AG20443 (cell line): ENCODE results near the gene PXMP4.
A peak's percentile ranks its signal among the peaks of the same experiment; 100 is the strongest.

Experiments
- DNase-seq: peaks from one replicate; pipeline ENCODE4 v3.0.0; 2012; ENCODE audit warnings: low spot score, mixed read lengths

PXMP4 gene

DNA sequence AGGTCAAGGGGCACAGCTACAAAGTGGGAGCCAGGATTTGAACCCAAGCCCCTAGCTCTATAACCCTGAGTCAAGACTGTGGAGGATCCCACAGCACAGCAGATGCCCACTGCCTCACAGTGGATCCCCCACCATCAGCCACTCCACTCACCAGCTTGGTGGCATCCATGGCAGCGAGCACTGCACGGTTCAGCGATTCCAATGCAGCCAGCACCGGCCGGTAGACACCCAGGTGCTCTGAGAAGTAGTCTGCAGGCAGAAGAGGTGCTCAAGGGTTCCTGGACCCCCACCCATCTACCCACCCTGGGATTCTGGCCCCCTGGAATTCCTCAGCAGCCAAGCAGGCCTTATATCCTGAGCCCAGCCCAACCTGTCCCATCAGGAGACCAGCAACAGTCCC lies 50.9 kb downstream of the PXMP4 start:
- no peak for DNase-seq

DNA sequence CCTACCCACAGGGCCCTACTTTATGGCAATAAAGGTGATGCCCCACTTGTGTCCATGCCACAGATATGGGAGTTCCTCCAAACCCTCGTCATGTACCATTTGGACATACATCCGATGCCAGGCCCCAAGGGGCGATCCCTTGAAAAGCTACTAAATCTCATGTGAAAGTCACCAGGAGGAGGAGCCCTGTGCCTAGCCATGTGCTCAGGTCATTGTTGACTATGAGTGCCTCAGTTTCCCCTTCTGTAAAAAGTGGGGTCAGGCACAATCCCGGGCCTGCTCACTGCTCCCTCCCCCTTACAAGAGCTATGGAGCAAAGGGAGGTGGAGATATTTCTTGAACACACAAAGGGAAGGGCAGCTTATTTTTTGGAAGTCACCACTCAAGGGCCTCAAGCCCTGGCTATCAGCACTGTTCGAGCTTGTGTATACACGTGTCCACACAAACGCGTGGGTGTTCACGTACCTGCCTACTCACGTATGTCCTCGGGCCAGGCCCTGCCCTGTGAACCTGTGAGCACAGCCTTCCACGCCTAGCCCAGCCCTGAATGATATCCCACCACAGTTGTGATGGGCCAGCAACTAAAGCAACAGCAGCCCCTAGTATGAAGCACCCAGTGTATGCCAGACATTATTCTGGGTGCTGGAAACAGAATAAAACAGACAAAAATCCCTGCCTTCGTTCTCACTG lies 51.5 kb downstream of the PXMP4 start:
- no peak for DNase-seq

DNA sequence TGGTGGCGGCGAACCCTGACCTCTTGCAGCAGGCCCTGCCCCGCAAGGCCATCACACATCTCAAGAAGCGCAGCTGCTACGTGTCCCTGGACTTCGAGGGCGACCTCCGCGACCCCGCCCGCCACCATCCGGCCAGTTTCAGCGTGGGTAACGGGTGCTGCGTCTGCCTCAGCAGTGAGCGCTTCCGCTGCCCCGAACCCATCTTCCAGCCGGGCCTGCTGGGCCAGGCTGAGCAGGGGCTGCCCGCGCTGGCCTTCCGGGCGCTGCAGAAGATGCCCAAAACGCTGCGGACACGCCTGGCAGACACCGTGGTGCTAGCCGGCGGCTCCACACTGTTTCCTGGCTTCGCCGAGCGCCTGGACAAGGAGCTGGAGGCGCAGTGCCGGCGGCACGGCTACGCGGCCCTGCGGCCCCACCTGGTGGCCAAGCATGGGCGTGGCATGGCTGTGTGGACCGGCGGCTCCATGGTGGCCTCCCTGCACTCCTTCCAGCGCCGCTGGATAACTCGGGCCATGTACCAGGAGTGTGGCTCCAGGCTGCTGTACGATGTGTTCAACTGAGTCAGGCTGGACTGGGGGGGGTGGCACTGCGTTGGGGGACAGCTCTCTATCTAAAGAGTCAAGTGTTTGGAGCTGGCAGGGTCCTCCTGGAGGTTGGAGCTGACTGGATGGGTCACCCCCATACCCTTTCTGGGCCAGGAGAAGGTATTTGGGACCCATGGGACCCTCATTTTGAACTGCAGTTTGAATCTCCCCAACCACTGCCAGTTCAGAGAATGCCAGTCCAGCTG lies 52.2 kb downstream of the PXMP4 start:
- peak; percentile 90 for DNase-seq

DNA sequence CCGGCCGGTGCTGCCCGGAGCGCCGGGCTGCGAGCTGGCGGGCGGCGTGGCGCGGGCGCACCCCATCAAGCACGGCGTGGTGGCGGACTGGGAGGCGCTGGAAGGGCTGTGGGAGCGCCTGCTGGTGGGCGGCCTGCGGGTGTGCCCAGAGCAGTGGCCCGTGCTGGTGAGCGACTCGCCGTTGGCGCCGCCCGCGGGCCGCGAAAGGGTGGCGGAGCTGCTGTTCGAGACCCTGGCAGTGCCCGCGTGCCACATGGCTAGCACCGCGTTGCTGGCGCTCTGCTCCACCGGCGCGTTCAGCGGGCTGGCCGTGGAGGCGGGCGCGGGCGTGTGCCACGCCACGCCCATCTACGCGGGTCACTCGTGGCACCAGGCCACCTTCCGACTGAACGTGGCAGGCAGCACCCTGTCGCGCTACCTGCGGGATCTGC lies 52.9 kb downstream of the PXMP4 start:
- peak; percentile 39 for DNase-seq

DNA sequence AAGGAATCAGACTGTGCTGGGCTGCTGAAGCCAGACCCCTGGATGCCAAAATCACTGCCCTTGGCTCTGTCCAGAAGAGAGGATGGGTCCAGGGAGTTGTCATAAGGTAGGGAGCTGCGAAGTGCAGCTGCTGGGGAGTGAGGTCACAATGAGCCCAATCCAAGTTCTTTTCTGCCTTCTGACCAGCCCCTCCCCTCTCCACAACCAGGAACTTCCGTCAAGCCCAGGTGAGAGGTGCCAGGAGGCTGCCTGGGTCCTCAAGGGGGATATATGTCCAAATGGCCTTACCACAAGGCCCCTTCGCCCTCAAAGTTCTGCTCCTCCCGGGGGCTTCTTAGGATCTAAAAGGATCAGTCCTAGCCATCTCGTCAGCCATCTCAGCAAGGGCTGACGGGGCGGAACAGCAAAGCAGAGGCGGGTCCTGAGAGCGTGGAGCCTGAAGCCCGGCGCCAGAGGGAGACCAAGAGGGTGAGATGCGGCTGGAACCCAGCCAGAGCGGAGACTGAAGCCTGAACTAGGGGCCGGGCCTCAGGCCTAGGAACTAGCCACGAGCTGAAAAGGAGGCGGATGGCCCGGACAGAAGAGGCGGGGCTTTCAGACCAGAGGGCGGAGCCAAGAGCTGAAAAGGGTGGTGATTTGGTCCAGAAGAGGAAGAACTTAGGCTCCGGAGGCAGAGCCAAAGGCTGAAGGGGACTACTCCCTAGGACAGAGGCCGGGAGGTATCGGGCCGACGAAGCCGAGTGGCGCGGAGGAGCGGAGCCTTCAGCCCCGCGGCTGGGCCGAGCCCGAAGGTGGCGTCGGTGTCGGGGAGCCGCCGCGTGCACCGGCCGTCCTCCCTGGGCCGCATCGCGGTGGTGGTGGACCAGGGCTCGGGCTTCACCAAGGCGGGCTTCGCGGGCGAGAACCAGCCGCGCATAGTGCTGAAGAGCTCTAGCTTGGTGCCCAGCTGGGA lies 53.5 kb downstream of the PXMP4 start, which contains the start of gene ACTL10:
TSS of gene ACTL10 (plus strand) at position 651 of the 952 bp plus-strand sequence. CDS start 555 bp downstream, outside the sequence.
- peak; percentile 96 for DNase-seq

DNA sequence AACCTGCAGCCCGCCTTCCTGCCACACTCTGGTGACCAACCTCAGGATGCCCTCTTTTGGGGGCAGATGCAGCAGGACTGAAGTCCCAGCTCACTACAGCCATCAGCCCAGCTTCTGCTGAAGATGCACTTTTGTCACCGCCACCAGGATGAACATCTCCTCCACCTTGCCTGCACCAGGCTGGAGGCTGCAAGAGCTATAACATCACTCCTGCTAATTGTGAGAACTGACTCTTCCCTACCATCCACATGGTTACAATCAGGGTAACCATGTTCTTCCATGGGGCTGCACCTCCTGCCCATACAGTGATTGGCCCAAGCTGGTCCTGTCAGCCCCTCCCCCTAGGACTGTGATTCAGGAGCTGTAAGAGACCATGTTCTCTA lies 55.4 kb downstream of the PXMP4 start:
- DNase-seq = no peak

DNA sequence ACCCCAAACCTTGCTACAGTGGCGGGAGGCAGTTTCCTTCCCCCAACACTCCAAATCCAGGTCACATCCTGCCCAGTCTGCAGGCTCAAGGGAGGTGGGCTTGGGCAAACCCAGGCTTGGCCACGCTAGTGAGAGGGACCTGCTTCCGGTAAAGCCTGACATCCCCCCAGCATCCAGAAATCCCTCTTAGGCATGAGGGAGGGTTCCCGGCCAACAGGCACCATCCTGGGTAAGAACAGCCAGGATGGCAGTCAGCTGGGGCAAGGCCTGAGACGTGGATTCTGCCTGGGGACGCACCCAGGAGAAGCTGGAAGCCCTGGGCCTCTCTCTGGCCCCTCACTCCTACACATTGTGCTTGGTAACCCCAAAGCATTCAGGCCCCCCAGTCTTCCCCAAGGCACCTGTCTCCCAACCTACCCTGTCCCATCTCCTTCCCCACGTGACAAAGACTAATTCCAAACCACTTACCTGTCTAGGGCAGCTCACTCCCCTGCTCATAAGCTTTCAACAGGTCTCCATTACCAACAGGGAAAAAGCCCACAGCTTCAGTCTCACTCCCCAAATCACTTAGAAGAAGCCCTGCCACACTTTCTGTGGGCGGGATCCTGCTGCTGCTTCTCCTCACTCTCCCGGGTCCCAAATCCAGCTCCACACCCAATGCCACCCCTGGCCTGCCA lies 55.9 kb downstream of the PXMP4 start:
- DNase-seq = no peak

DNA sequence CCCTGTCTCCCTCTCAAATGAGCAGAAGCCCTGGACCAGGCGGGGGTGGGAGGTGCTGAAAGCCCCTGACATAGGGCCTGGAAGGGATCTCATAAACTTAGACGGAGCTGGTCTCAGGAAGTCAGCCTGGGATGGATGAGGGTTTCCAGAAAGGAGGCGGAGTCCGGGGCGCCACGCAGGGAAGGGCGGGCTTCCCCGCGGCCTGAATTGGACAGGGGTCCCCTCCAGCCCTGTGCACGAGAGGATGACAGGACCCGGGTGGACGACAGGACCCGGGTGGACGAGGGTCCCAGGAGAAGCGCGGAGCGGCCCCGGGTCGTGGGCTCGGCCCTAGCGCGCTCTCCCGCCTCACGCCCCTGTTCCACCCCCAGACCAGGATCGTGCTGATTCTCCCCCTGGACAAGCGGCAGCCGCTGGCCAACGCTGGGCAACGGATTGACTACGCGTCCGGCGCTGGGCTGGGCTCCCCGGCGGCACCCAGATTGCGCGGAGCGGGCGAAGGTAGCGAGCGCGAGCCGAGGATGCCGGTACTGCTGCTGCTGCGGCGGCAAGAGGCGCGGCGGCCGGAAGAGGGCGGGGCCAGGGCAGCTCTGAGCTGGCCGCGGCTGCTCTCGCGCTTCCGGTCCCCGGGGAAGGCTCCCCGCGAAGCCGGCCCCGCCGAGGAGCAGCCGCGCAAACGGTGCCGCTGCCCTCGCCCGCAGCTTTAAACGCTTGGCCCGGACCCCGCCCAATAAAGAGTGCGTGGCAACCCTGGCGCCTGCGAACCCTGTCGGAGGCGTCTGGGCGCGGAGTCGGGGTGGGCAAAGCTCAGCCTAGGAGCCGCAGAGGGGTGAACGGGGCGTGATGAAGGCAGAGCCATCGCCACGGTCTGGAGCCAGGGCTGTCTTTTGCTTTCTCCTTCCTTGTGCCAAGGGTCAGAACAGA lies 56.7 kb downstream of the PXMP4 start:
- DNase-seq = peak; percentile 93

DNA sequence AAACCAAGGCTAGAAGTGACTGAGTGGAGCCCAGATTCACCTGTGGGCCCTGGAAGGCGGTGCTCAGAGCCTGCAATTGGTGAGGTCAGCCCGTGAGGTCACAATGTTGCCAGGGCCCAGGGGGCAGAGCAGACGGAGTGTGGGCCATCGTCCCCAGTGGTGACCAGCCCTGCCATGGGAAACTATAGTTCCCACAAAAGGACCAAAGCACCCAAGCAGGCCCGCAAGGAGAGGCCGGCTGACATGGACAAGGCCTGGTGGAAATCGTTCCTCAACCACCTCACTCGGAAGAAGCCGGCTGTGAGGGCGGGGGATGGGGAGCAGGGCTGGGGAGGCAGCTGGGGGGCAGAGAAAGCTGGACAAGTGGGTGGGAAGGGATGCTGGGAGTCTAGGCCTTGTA lies 57.9 kb downstream of the PXMP4 start, which contains the start of gene C20orf144:
TSS of gene C20orf144 (plus strand) at position 156 of the 400 bp plus-strand sequence. CDS start at position 175, 19 bp downstream.
- no peak for DNase-seq

DNA sequence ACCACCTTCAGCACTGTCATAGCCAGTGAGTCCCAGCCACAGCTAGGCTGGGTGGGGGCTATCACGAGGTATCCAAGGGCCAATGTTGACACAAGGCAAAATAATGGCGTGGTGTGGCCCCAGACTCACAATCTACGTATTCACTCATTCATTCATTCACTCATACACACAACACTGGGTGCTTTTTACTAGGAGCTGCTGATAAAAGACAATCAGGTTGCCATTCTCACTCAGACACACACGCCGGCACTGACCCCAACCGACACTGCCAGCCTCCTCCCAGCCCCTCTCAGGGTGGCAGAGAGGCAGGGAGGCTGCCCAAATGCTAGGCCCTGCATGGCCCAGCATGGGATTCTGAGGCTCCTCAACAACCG lies 59.4 kb downstream of the PXMP4 start:
- DNase-seq = no peak

DNA sequence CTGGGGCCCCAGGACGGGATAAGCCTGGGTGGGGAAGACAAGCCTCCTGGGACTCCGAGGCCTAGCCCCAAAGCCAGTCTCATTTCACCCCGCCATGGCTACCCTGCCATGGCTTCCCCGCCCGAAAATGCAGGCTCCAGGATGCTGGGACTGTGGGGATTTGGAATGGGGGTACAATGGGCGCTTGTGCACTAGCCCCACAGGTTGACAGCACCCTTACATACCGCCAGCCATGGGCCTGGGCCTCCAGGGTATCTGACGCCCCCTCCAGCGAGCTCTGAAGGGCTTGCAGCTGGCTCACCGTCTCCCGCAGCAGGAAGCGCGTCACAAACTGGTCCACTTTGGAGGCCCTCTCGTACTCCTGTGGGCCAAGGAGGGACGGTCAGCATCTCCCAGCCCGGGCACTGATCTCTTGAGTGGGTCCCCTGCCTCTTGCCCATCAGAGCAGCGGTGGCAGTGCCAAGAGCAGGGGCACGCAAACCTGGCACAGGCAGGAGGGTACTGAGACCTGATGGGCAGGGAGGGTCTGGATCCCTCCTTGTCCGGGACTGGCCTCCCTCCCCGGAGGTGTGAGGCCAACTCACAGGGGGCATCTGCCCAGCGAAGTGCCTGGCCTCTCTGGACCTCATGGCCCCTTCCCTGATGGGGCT lies 60.0 kb downstream of the PXMP4 start:
- no peak for DNase-seq

DNA sequence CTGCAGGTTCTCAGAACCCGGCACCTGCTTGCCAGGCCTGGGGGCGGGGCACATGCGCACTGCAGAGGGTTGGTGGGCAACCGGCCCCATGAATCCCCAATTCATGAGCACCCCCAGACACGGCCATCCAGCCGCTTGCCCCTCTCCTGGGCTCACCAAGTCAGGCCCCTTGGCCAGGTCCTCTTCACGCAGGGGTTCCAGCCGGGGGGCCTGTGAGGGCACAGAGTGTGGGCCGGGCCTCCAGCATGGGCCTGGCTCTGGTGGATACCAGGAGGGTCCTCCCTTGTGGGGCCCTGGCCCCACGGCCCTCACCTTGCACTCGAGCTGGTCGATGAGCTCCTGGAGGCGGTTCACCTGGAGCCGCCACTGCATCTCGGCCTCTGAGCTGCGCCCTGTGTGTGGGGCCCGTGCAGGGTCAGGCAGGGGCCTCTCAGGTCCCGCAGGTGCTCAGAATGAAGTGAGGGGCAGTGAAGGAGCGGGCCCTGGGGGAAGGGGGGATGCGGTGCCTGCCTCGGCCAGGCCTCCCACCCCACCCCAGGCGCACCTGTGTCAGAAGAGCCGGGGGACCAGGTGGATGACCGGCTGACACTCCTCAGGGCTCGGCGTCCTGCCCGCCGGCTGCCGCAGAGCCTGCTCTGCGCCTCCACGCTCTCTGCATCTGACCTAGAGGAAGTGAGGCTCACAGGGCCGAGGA lies 60.6 kb downstream of the PXMP4 start:
- DNase-seq = no peak

DNA sequence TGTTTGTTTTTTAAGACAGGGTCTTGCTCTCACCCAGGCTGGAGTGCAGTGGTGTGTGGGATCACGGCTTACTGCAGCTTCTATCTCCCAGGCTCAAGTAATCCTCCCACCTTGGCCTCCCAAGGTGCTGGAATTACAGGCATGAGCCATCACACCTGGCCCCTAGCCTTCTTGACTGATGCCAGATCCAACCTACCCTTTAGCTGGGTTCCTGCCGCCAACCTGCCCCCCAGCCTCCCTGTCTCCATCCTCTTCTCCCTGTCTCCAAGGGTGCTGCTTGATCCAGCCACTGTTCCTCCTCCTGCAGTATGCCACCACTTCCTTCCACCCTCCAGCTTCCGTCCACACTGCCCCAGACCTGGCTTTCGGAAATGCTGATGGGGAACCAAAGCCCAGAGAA lies 61.2 kb downstream of the PXMP4 start:
- no peak for DNase-seq

DNA sequence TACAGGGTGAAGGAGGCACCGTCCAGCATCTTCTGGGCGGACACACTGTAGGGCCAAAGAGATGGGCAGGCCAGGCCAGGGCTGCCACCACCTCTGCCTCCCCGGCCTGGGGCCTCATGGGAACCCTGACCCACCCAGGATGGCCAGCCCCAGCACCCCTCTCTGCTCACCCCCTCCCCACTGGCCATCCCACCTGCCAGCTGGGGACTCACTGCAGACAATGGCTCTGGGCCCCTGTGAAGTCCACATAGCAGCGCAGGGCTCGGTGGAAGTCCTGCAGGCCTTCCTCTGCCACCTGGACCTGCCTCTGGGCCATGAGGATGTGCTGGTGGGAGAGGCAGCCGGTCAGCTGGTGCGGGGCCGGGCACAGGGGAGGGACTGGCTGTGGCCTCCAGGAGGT lies 61.6 kb downstream of the PXMP4 start:
- DNase-seq = no peak

DNA sequence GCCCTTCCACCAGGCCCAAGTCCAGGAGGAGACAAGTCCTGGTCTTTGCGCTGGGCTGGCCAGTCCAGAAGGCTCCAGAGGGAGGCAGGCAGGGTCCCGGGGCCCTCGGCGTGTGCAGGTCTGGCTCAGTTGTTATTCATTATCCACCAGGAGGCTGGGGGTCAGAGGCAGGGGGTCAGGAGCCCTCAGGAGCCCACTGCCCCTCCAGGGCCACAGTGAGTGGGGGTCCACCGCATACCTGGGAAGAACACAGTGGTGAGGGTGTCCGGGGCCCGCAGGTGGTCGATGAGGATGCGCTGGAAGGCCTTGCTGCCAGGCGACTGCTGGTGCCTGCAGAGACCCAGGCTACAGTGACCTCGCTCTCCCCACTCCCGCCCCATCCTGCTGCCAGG lies 62.4 kb downstream of the PXMP4 start:
- DNase-seq = no peak

DNA sequence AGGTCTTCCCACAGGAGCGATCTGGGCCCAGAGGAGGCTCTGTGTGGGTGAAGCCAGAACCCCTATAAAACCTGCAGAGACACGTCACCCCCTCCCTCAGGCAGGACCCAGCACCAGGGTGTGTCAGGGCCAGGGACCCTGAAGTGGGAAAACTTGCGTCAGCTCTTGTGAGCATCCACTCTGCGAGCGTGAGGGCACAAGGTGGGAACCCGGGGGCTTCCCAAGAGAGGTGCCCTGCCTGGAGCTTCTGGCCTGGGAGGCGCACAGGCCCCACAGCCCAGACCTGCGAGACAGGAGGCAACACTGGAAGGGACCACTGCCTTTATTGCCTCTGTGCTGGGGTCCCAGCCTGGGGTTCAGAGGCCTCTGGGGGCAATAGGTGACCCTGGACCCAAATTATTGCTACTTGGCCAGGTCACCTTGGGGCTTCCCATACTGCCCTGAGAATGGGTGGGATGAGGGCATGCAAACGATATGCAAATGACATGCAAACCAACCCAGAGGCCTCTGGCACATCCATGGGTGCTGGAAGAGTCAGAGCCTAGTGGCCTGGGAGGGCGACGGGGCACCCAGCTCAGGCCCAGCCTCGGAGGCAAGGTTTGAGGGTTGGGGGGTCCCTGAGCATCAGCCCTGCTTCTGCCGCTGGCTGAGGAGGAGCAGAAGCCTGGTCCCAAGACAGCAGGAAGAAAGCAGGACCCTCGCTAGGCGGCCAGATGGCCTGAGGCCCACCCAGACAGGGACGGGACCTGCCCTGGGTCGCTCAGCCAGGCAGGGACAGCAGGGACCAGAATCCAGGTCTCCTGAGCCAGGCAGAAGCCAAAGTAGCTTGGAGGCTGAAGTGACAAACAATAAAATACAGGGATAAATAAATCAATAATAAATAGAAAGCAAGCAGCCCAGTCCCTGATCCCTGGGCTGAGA lies 63.1 kb downstream of the PXMP4 start:
- DNase-seq = no peak

DNA sequence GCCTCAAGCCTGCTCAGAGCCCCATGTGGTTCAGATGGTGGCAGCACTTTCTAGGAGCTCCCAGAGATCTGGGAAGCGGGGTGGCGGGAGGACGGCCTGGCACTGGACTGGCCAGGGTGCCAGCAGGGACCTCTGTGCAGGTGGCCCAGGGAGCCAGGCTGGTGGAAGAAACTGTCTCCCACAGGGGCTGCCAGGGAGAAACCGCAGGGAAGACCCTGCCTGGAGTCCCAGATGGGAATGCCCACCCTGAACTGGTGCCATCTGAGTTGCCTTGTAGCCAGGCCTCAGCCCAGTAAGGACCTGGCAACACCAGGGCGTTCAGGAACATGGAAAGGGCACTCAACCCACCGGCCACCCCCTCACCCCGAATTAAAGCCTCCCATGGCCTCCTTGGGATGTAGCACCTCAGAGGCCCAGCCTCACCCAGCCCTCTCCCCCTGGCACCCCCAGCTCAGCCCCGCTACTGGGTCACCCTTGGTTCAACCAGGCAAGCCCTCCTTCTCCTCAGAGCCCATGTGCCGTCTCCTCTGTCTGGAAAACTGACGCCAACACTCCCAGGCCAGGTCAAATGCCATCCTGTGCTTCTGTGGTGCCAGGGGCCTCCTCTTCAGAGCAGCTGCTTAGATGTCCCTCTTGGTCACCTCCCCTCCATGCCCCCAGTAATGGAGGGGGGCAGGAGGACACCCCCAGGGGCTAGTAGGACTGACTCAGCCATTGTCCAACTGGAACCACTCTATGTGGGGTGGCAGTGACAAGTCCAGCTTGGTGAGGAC lies 63.9 kb downstream of the PXMP4 start:
- no peak for DNase-seq

DNA sequence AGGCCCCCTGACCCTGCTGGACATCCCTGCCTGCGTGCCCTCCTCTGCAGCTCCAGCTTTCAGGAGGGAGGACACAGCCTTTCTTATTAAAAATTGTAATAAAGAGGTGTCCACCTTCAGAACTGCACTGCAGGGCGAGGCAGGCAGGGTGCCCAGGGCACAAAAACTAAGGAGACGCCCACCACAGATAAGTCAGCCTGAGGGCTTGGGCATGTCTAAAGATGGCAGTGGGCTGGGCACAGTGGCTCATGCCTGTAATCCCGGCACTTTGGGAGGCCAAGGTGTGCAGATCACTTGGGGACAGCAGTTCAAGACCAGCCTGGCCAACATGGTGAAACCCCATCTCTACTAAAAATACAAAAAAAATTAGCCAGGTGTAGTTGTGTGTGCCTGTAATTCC lies 64.9 kb downstream of the PXMP4 start:
- DNase-seq = no peak
